ENCODE data around the gene CLCNKB.
"Not testable (repeated sequence)": the region's sequence is repeated elsewhere in the genome, so short reads cannot be mapped to it uniquely, and the experiment has no call there.

The CLCNKB gene

DNA sequence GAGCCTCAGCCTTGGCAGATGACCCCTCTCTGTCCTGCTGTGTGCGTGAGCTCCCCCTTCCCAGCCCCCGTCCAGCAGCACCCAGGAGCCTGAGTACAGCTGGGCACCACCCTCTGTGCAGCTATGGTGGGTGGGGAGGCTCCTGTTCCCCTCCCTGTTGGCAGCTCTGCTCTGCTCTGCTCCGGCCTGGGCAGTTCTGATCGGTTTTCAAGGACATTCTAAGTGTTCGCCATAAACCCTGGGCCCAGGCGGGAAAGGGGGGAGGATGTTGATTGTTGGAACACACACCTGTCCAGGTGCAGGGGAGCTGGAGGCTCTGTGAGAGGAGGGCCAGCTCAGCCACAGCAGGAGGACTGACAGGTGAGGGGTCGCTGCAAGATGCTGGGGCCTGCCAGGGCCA lies at the start of gene CLCNKB:
CLCNKB (plus strand) TSS at position 262 of the 400 bp plus-strand sequence. CDS start 711 bp downstream, outside the sequence.
- DNase-seq (ENCODE audit: low spot score) = no peak

DNA sequence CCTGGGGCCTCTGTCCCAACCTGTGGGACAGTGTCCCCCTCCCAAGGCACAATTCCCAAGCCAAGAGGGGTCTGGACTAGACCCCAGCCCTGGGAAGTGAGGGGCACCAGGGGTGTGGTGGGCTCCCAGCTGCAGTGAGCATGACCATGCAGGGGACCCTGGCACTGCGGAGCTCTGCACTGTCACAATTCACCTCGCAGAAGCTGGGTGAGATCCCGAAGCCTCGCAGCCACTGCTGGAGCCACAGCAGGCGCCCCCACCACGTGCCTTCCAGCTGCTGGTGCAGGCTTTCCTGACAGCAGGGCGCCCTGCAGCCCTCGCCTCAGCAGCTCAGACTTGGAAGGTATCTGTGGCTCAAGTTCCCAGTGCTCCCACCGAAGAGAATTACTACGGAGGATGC lies 49.5 kb upstream of the CLCNKB start:
- DNase-seq (ENCODE audit: low spot score) = no peak

DNA sequence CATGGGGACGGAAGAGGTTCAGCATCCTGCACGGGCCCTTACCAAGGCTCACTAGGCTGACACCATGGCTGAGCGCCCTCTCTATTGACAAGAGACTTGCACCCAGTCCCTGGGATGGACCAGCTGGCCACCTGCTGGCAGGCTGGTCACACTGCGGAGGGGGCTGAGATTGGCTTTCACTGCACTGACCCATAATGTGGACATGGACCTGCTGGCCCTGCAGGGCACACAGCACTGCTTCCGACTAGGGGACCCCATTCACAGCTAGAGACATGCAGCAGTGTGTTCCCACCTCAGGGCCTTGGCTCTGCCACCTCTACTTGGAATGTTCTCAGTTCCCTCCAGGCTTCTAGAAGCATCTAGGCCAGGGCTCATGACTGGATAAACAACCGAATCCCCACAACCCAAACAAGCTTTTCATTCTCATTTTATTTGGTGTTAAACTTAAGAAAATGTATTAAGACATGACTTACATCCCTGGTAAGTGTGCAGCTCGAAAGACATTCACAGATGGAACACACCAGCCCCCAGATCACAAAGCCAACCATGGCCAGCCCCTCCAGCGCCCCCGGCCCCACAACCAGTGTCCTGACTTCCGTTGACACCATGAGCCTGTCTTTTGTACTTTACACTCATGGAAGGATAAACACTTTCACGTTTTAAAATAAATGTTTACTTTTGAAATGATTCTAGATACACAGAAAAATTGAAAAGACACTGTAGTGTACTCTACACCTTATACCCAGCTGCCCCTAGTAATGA lies 48.8 kb upstream of the CLCNKB start:
- peak; percentile 84 for DNase-seq (ENCODE audit: low spot score)

DNA sequence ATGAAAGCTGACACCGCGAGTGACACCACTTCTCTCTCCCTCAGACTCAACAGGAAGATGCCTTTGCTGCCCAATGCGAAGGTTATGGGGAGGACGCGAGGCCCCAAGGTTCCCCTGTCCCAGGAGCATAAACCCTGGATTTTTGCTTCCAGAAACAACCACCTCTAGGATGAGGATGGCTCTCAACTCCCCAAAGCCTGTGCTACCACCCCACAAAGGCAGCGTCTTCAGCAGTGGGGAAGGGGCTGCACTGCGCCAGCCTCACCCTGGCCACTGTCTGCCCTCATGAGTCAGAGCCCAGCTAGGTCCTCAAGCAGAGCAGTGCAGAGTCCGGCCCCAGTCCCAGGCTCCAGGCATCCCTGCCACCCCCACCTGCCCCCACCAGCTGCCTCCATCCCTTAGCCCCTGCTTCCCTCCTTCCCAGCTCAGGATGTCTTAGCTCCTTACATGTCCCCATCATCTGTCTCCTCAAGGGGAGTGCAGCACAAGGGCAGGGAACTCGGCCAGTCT lies 46.5 kb upstream of the CLCNKB start:
- no peak for DNase-seq (ENCODE audit: low spot score)

DNA sequence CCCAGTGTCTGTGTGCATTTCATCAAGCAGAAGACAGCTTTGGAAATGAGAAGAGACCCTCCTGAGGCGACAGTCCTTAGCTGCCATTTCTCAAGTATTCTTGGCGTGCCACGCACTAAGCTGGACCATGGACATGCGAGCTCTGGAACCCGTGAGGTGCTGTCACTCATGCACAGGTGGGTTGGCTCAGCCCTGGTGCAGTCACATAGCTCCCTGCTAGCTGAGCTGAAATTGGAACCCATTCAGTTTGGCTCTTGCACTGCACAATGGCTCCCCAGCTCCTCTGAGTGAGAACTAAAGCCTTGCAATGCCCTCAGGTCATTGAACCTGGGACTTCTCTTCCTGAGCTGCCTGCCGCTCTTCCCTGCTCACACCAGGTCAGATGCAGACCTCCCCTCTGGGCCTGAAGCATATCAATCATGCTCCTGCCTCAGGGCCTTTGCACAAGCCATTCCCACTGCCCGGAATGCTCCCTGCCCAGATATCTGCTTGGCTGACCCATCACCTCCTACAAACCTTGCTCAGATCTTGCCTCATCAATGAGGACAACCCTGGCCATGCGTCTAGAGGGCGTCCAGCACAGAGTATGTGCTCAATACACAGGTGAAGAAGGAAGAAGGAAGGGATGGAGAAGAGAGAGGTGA lies 45.8 kb upstream of the CLCNKB start:
- no peak for DNase-seq (ENCODE audit: low spot score)

DNA sequence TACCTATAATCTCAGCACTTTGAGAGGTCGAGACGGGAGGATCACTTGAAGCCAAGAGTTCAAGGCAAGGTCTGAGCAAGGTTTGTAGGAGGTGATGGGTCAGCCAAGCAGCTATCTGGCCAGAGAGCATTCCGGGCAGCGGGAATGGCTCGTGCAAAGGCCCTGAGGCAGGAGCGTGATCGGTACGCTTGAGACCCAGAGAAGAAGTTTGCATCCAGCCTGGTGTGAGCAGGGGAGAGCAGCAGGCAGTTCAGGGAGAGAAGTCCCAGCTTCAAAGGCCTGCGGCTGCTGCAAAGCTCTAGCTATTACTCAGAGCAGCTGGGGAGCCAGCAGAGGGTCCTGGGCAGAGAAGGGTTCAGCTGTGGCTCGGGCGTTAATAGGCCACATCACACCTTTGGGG lies 44.7 kb upstream of the CLCNKB start:
- no peak for DNase-seq (ENCODE audit: low spot score)

DNA sequence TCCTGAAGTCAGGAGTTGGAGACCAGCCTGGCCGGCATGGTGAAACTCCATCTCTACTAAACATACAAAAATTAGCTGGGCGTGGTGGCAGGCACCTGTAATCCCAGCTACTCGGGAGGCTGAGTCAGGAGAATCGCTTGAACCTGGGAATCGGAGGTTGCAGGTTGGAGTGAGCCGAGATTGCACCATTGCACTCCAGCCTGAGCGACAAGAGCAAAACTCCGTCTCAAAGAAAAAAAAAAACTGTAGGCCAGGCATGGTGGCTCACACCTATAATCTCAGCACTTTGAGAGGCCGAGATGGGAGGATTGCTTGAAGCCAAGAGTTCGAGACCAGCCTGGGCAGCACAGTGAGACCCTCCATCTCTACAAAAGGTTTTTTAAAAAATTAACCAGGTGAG lies 42.3 kb upstream of the CLCNKB start:
- not testable (repeated sequence) for DNase-seq (ENCODE audit: low spot score)

DNA sequence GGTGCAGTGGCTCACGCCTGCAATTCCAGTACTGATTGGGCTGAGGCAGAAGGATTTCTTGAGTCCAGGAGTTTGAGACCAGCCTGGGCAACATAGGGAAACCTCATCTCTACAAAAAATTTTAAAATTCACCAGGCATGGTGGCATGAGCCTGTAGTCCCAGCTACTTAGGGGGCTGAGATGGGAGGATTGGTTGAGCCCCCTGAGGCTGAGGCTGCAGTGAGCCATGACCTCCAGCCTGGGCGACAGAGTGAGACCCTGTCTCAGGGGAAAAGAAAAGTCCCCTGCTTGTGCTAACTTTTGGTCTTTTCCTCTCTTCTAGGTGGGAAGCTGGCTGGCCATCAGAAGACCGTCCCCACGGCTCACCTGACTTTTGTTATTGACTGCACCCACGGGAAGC lies 38.0 kb upstream of the CLCNKB start:
- DNase-seq (ENCODE audit: low spot score) = no peak

DNA sequence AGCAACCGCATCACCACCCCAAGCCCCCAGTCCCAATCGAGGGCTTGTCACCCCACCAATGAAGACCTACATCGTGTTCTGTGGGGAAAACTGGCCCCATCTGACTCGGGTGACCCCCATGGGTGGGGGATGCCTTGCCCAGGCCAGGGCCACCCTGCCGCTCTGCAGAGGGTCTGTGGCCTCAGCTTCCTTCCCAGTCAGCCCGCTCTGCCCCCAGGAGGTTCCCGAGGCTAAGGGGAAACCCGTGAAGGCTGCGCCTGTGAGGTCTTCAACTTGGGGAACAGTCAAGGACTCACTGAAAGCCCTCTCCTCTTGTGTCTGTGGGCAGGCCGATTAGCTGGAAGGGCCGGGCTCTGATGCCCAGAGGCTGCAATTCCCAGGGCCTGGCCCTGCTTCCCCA lies 37.6 kb upstream of the CLCNKB start:
- no peak for DNase-seq (ENCODE audit: low spot score)

DNA sequence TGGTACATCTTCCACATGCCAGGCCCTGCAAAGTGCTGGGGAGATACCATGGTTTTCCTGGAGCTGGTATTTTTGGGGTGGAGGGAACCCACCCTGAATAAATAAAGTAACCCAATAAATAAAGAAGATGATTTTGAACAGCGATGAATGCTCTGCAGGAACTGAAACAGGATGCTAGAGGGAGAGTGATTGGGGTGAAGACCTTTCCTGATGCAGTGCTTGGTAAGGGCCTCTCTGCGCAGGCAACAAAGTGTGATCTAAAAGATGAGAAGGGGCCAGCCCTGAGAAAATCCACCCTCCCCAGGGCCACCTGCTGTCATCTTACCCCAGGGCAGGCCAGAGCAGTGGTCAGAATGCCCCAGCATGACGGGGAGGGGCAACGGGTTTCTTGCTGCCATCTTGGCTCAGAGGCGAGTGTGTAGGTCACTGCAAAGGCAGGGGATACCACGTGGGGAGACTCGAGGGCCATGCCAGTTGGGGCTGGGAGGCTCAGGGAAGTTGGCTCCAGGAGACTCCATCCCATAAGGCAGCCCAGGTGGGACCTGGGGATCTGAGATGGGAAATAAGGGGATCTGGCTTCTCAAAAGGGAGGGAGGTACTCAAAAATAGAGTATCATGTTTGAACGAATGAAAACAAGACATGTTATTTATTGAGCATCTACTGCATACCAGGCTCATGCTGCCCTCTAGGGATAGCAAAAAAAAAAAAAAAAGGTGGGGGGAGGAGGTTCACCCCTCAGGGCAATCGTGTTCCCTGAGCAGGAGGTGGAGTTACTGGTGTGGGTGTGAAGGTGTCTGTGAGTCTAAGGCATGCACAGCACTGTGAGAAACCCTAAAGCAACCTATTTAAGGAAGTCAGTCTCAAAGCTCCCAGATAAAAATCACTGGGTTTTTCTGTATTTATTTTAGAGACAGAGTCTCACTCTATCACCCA lies 36.8 kb upstream of the CLCNKB start:
- peak; percentile 47 for DNase-seq (ENCODE audit: low spot score)

DNA sequence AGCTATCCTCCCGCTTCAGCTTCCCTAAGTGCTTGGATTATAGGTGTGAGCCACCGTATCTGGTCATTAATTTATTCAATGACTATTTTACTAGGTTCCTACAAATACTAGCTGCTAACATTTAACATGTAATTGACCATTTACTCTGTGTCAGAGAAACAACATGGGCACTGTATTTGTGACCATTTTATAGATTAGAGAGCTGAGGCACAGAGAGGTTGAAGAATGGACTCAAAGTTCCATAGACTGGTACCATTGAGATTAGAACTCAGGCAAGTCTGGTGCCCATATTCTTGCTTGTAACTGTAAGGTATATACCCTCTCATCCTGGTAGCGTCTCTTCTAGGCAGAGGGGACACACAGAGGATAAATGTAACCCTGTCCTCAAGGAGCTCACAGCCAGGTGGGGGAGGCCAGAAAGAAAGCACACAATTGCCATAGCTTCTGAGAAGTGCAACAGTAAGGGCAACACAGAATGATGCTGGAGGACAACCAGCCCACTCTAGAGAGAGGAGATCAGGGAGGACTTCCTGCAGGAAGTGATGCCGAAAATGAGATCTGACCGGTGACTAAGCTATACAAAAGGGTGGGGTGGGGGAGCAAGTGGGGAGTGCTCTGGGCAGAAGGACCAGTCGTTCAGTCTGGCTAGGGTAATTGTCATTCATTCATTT lies 35.8 kb upstream of the CLCNKB start:
- DNase-seq (ENCODE audit: low spot score) = no peak

DNA sequence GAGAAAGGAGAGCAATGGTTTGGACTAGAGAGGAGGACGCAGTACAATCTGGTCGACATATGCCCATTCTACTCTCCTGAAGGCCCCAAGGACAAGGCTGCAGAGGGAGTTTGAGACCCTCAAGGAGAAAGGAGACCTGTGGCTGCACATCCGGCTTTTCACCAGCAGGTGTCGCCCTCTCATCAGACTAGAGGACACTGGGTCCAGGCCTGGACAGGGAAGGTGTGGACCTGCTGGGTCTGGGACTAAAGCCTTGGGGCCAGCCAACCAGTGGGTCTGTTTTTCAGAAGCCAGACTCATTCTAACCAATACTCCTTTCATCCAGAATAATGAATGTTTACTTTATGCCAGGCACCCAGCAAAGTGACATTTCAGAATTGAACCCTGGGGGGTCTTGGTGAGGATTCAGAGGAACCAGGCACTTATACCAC lies 34.5 kb upstream of the CLCNKB start:
- DNase-seq (ENCODE audit: low spot score) = peak; percentile 84

DNA sequence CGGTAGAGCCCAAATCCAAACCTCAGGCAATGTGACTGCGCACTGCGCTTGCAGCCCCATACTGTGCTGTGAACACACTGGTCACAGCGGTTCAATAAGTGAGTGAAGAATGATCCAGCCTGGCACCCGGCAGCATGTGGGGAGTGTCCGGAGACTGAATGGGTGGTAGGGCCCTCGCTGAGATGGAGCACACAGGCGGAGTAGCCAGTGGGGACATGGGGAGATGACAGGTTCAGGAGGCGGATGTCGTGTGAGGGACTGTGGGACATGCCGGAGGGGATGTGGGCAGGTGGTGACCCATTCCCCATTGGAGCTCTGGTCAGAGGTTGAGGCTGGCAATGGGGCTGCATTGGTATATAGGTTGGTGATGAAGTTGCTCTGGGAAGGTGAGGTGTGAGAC lies 33.9 kb upstream of the CLCNKB start:
- no peak for DNase-seq (ENCODE audit: low spot score)

DNA sequence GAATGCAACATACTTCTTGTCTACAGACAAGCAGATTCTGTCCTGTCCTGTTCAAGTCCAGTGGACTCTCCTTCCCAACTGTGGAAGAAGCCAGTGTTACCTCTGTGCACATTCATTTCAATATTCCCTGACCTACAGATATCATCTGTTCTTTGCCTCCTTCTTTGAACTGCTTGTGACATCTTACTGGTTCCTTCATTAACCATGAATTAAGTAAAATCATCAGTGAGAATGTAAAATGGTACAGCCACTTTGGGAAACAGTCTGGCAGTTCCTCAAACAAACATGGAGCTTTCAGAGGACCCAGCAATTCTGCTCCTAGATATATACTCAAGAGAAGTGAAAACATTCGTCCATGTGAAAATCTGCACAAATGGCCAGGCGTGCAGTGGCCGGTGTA lies 32.7 kb upstream of the CLCNKB start:
- DNase-seq (ENCODE audit: low spot score) = no peak

DNA sequence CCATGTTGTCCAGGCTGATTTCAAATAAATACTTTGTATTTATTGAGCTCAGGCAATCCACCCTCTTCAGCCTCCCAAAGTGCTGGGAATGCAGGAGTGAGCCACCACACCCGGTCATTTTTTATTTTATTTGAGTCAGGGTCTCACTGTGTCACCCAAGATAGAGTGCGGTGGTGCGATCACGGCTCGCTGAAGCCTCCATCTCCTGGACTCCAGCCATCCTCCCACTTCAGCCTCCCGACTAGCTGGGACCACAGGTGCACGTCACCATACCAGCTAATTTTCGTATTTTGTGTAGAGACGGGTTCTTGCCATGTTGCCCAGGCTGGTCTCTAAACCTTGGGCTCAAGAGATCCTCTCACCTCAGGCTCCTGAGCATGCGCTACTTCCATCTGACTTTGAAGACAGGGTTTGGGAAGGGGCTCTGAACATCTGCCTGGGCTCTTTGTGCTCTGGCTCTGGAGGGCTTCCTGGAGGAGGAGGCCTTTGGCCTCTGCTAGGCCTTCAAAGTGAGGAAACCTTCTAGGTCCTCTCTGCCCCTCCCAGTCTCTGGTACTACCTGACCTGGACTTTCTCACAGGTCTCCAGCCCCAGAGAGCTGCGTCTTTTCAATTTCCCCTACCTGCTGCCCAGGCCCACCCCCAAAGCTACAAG lies 31.5 kb upstream of the CLCNKB start:
- DNase-seq (ENCODE audit: low spot score) = no peak

DNA sequence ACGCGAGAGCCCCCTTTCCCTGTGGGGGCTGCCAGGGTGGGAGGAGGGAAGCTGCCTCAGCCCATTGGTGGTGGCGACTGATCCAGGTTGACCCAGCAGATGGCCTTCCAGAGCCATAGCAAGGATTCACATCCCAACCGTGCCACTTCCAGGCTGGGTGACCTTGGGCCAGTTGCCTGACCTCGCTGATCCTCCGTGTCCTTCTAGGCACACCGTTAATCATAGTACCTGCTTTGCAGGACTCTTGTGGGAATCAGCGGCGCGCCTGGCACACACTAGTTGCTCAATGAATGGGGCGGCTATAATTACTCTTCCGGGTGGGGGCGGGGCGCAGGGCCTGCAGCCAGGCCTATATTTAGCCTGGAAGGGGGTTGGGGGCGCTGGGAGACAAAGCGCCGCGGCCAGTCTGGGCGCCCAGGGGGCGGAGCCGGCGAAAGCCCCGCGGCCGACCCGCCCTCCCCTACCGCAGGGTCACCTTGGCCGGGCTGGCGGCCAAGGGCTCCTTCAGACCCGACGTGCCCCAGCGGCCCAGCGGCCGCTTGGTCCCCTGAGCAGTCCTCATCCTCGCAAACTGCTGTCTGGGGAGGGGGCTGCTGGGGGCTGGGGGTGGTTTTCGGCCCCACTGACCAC lies 30.9 kb upstream of the CLCNKB start:
- peak; percentile 72 for DNase-seq (ENCODE audit: low spot score)

DNA sequence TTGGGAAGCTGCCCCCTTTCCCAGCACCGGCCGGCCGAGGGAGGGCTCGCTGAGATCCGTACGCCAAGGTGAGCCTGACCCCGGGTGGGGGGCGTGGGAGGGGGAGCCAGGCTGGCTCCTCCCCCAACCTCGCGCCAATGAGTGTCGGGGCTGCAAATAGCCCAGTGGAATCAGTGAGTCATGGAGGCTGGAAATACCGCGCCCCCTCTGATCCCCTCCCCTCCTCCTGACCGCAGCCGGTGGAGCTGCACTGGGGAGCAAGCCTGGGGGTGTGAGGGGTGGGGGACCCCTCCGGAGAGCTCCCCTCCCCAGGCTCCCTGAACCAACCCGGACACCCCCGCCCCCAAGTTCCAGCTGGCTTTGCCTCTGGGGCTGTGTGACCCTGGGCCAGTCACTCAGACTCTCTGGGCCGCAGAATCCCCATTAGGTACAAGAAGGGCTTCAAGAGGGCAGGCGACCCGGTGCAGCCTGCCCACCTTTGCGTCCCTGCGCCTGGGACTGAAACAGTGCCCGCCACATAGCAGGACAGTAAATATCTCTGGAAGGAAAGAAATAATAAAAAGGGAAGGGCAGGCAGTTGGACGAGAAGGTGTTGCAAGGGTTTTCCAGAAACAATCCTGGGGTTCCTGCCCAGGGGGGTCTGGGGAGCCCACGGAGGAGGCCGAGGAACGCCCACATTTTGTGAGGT lies 30.2 kb upstream of the CLCNKB start:
- peak; percentile 82 for DNase-seq (ENCODE audit: low spot score)

DNA sequence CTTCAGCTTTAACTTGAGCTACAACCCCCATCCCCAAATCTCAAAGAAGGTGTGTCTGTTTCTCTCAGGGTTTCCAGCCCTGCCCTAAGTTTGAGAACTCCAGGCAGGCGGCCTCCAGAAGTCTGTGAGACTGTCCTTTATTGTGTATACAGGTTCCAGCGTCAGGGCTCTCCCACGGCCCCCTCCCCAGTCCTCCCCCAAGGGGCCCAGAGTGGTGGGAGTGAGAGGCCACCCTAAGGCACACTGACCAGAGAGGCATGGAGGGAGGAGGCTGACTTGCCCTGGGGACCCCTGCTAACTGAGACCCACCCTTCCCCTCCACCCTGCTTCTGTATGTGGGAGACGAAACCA lies 29.7 kb upstream of the CLCNKB start:
- no peak for DNase-seq (ENCODE audit: low spot score)

DNA sequence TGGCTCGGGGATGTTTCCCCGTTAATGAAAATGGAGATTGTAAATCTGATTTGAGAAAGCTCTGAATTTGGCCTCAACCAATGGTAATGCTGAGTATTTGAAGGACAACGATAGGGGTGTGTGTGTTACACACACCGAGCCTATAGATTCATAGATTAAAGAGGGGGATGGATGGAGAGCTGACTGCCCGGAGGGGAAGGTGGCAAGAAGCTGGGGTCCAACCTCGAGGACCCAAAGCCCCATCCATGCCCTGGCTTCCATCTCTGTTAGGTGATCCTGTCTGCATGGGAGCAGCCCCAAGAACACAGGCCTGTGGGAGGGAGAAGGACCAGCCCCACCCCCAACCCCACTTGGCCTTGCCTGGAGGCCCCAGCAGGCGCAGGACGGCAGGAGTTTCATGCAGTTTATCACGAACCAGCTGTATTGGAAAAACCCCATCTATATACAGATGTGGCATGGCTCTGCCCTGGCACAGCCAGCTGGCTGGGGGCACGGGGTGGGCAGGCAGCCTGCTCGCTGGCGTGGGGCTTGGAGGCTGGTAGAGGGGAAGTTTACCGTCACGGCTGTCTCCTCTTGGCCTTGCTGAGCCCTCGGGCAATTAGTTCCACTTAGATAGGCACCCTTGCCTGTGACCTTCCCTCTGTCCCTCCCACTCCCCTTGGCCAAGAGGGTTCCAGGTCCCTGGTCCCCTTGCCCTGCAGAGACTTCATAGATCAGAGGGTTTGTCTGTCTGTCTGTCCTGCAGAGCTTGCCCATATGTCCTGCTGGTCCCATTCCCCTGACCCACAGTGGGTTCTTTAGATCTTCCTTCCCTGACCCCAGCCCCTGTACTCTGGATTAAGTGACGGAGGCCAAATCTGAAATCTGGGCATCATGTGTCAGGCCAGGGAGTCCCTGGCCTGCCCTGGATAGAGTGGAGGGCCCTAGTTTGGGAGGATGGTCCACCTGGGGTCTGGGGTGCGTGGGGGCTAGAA lies 28.8 kb upstream of the CLCNKB start:
- DNase-seq (ENCODE audit: low spot score) = no peak

Measured in AG20443 (cell line).